IMR-90 (cell line): ENCODE results near the gene GPR132. TPM values are rescaled to one million over a fixed set of nuclear protein-coding genes. Genes with fewer than 3 reads are reported as not detected.

Experiments used
- ATAC-seq: fragments of 200-7000 bp; cut with Tn5 transposase; 2 replicates; pipeline ENCODE4 v1.9.1; 2020; ENCODE audit warnings: low read depth, mild to moderate bottlenecking, moderate library complexity
- BruUV-seq: library from RNA; stranded (reverse); fragments of 400-500 nt; replicated peaks from 2 replicates; lab custom pipeline; 2021; lab: Mats Ljungman, UMichigan
- CTCF ChIA-PET: fragments of 300-600 bp; formaldehyde crosslinking; extraction: SDS; loops from one replicate; lab custom pipeline; 2021; ENCODE audit warnings: antibody characterized with exemption; lab: Yijun Ruan, JAX
- POLR2A ChIA-PET: fragments of 300-600 bp; sonication (Branson Sonifier 250); formaldehyde crosslinking; loops from one replicate; lab custom pipeline; 2022; ENCODE audit warnings: antibody characterized with exemption; ENCODE audit not compliant: unreplicated experiment; lab: Charles Lee
- DNase-seq: peaks from one replicate; pipeline ENCODE4 v3.0.0; 2013
- H2AFZ ChIP-seq: replicated peaks from 2 replicates; pipeline ENCODE3; 2013; ENCODE audit warnings: low read length, mild to moderate bottlenecking; ENCODE audit not compliant: poor library complexity
- H2AK5ac ChIP-seq: 2 replicates; pipeline ENCODE4 v1.6.1; 2013; ENCODE audit warnings: low read depth, low read length, inconsistent platforms
- H2AK9ac ChIP-seq: replicated peaks from 2 replicates; pipeline ENCODE3; 2013; ENCODE audit warnings: mild to moderate bottlenecking, low read depth, low read length, moderate library complexity; ENCODE audit not compliant: poor library complexity
- H2BK120ac ChIP-seq: 2 replicates; pipeline ENCODE4 v1.6.1; 2013; ENCODE audit warnings: low read depth, low read length, inconsistent platforms
- H2BK15ac ChIP-seq: 3 replicates; pipeline ENCODE4 v1.6.1; 2013; ENCODE audit warnings: low read depth, low read length, inconsistent platforms
- H2BK20ac ChIP-seq: 2 replicates; pipeline ENCODE4 v1.6.1; 2013; ENCODE audit warnings: low read depth, mild to moderate bottlenecking, inconsistent platforms, low read length, moderate library complexity
- H2BK5ac ChIP-seq: 2 replicates; pipeline ENCODE4 v1.6.1; 2013; ENCODE audit warnings: mild to moderate bottlenecking, low read depth, low read length, inconsistent platforms; ENCODE audit not compliant: poor library complexity, severe bottlenecking
- H3K14ac ChIP-seq: replicated peaks from 2 replicates; pipeline ENCODE4 v1.6.1; 2013; ENCODE audit warnings: low read depth, low read length, inconsistent platforms
- H3K18ac ChIP-seq: 2 replicates; pipeline ENCODE4 v1.6.1; 2013; ENCODE audit warnings: low read depth, low read length, control low read depth
- H3K23ac ChIP-seq: 2 replicates; pipeline ENCODE4 v1.6.1; 2013; ENCODE audit warnings: low read depth, low read length, inconsistent platforms
- H3K27ac ChIP-seq: 2 replicates; pipeline ENCODE4 v1.5.1; 2013; ENCODE audit warnings: mild to moderate bottlenecking, control low read depth, low read length; ENCODE audit not compliant: insufficient read depth
- H3K27me3 ChIP-seq: 2 replicates; pipeline ENCODE4 v1.6.1; 2013; ENCODE audit warnings: low read length; ENCODE audit not compliant: control insufficient read depth, insufficient read depth
- H3K36me3 ChIP-seq: 2 replicates; pipeline ENCODE4 v1.6.1; 2013; ENCODE audit warnings: low read length, mixed read lengths; ENCODE audit not compliant: control insufficient read depth, insufficient read depth
- H3K4ac ChIP-seq: 2 replicates; pipeline ENCODE4 v1.6.1; 2013; ENCODE audit warnings: low read depth, low read length, inconsistent platforms
- H3K4me1 ChIP-seq: 2 replicates; pipeline ENCODE4 v1.6.1; 2013; ENCODE audit warnings: low read length, mixed read lengths; ENCODE audit not compliant: control insufficient read depth, insufficient read depth
- H3K4me2 ChIP-seq: 2 replicates; pipeline ENCODE4 v1.6.1; 2013; ENCODE audit warnings: low read depth, mild to moderate bottlenecking, control low read depth, low read length, moderate library complexity
- H3K4me3 ChIP-seq: 2 replicates; pipeline ENCODE4 v1.5.1; 2013; ENCODE audit warnings: low read depth, mild to moderate bottlenecking, control low read depth, low read length, moderate library complexity; ENCODE audit not compliant: insufficient read depth
- H3K56ac ChIP-seq: 2 replicates; pipeline ENCODE4 v1.6.1; 2013; ENCODE audit warnings: low read length, inconsistent platforms; ENCODE audit not compliant: insufficient read depth; ENCODE audit errors: extremely low read depth
- H3K79me1 ChIP-seq, 2 experiments: 2 replicates each; pipeline ENCODE4 v1.6.1; 2013; ENCODE audit warnings: low read length in 2 of 2, inconsistent platforms in 1 of 2, low read depth in 1 of 2
- H3K9ac ChIP-seq: 2 replicates; pipeline ENCODE4 v1.6.1; 2013; ENCODE audit warnings: low read depth, low read length, control low read depth
- H3K9me1 ChIP-seq: 2 replicates; pipeline ENCODE4 v1.6.1; 2013; ENCODE audit warnings: low read length, inconsistent platforms; ENCODE audit not compliant: insufficient read depth
- H3K9me3 ChIP-seq: 2 replicates; pipeline ENCODE4 v1.6.1; 2013; ENCODE audit warnings: low read length; ENCODE audit not compliant: control insufficient read depth, insufficient read depth
- H4K20me1 ChIP-seq: 2 replicates; pipeline ENCODE4 v1.6.1; 2013; ENCODE audit warnings: low read length, inconsistent platforms; ENCODE audit not compliant: insufficient read depth
- H4K5ac ChIP-seq: 2 replicates; pipeline ENCODE4 v1.6.1; 2013; ENCODE audit warnings: mild to moderate bottlenecking, low read depth, low read length, control low read depth
- H4K8ac ChIP-seq, 2 experiments: 2 replicates each; pipeline ENCODE4 v1.6.1; 2013; ENCODE audit warnings: low read depth in 2 of 2, low read length in 2 of 2, control low read depth in 1 of 2, inconsistent platforms in 1 of 2
- H4K91ac ChIP-seq: 2 replicates; pipeline ENCODE4 v1.6.1; 2013; ENCODE audit warnings: low read depth, low read length, inconsistent platforms; ENCODE audit not compliant: insufficient read depth
- BHLHE40 ChIP-seq: fragments of 150-350 bp; IDR thresholded peaks from 2 replicates; pipeline ENCODE4 v1.6.1; 2016; ENCODE audit warnings: mild to moderate bottlenecking, low read depth, low read length
- CEBPB ChIP-seq: IDR thresholded peaks from 2 replicates; pipeline ENCODE4 v1.6.1; 2012; ENCODE audit warnings: low read depth, low read length, improper control_type of control experiment
- CHD1 ChIP-seq: IDR thresholded peaks from 2 replicates; pipeline ENCODE4 v1.6.1; 2012; ENCODE audit warnings: low read depth, low read length, improper control_type of control experiment
- CTCF ChIP-seq: conservative IDR thresholded peaks from 2 replicates; pipeline ENCODE4 v1.5.1; 2012; ENCODE audit warnings: mild to moderate bottlenecking, low read depth, low read length, improper control_type of control experiment
- ELK1 ChIP-seq: fragments of 150-350 bp; IDR thresholded peaks from 2 replicates; pipeline ENCODE4 v1.6.1; 2016; ENCODE audit warnings: low read depth, mild to moderate bottlenecking, low read length, moderate library complexity, borderline replicate concordance
- FOS ChIP-seq: fragments of 150-350 bp; IDR thresholded peaks from 2 replicates; pipeline ENCODE4 v1.6.1; 2016; ENCODE audit warnings: low read depth, low read length
- MAFK ChIP-seq: IDR thresholded peaks from 2 replicates; pipeline ENCODE4 v1.6.1; 2012; ENCODE audit warnings: low read depth, low read length, improper control_type of control experiment
- MAZ ChIP-seq: IDR thresholded peaks from 2 replicates; pipeline ENCODE4 v1.6.1; 2012; ENCODE audit warnings: low read depth, mild to moderate bottlenecking, low read length, improper control_type of control experiment, moderate library complexity, borderline replicate concordance
- NFE2L2 ChIP-seq: fragments of 150-350 bp; IDR thresholded peaks from 2 replicates; pipeline ENCODE4 v1.6.1; 2016; ENCODE audit warnings: low read depth, mild to moderate bottlenecking, low read length
- POLR2A ChIP-seq: IDR thresholded peaks from 2 replicates; pipeline ENCODE4 v1.6.1; 2012; ENCODE audit warnings: mild to moderate bottlenecking, low read depth, low read length
- RAD21 ChIP-seq: IDR thresholded peaks from 2 replicates; pipeline ENCODE4 v1.6.1; 2012; ENCODE audit warnings: low read length, improper control_type of control experiment
- RFX5 ChIP-seq: IDR thresholded peaks from 2 replicates; pipeline ENCODE4 v1.8.0; 2012; ENCODE audit warnings: low read depth, mild to moderate bottlenecking, low read length, moderate library complexity
- SMC3 ChIP-seq: fragments of 150-350 bp; IDR thresholded peaks from 2 replicates; pipeline ENCODE4 v1.6.1; 2016; ENCODE audit warnings: low read depth, mild to moderate bottlenecking, antibody characterized with exemption, low read length, moderate library complexity
- USF2 ChIP-seq: fragments of 150-350 bp; IDR thresholded peaks from 2 replicates; pipeline ENCODE4 v1.6.1; 2017; ENCODE audit warnings: mild to moderate bottlenecking, antibody characterized with exemption, low read length, low read depth
- WGBS, 2 experiments: methylation state at CpG; one replicate each; pipeline versions ENCODE4 v1.1.5 to v1.1.7; 2013; ENCODE audit warnings: missing lambda C conversion rate in 2 of 2; ENCODE audit not compliant: insufficient read length in 1 of 2; ENCODE audit errors: extremely low coverage in 2 of 2; 5-methylcytosine and 5-hydroxymethylcytosine counted together
- dilution Hi-C: fragments of 300-500 bp; cut with HindIII; formaldehyde crosslinking; loops from one replicate; pipeline ENCODE4 v1.14.3; 2018; ENCODE audit warnings: low sequenced_read_pairs; ENCODE audit not compliant: unreplicated experiment
- in situ Hi-C: fragments of 300-500 bp; cut with MboI; formaldehyde crosslinking; loops from 3 replicates; pipeline ENCODE4 v1.14.3; 2019; ENCODE audit warnings: low sequenced_read_pairs, inconsistent platforms, mixed read lengths
- intact Hi-C: fragments of 100-400 bp; cut with micrococcal nuclease; formaldehyde crosslinking; loops from 2 replicates; pipeline ENCODE4 v1.10.0; 2022
- polyA plus RNA-seq, 3 experiments: library from polyadenylated mRNA; depleted of rRNA; stranded (reverse); fragments of >200 nt; gene quantifications; 2 replicates each; pipeline ENCODE4 v1.2.3, GENCODE V29; 2012; ENCODE audit warnings: low replicate concordance in 1 of 3
- total RNA-seq: library from RNA; depleted of rRNA; stranded (reverse); fragments of >200 nt; gene quantifications from 2 replicates; pipeline ENCODE4 v1.2.3, GENCODE V29; 2012

The GPR132 gene
- total and polyA plus RNA-seq, 2 of the 4 experiments (the other 2 are of a cell fraction): under 0.01 to 0.10 TPM

DNA sequence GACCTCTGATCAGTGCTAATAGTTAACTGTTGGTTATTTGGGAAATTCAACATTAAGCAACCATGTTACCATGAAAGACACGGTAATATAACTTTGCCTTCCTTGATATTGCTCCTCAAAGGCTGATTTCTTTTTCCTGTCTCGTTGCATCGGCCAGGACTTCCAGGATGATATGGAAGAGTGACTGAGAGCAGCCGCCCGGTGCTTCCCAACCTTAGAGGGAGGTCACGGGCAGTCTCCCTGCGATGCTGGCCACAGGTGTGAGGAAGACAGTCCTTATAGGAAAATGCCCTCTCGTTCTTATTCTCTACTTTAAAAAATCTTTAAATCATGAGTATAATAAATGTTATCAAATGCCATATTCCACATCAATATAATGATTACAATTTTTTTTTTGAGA is 33.1 kb upstream of the GPR132 start:
- H3K9ac ChIP-seq: no peak overlapping the region
- peaks cover 7% of the 10 kb centered on the region for H3K4me1 ChIP-seq
- no peaks in the 10 kb centered on the region for H3K36me3 ChIP-seq
- no peak overlapping the region for H3K4me2 ChIP-seq
- H3K79me1 ChIP-seq: peaks cover 0 to 7% of the 10 kb centered on the region in 2 experiments; a peak in 3 of 4 replicates
- H4K91ac ChIP-seq: no peak overlapping the region
- H2AK5ac ChIP-seq: no peak overlapping the region
- intact Hi-C loops (no loop called here), dilution Hi-C loops (no loop called here), in situ Hi-C loops (loop anchor here (10.0 kb wide), 1 partner anchor 256 kb away; no protein-coding TSS in a partner anchor)
- no peak overlapping the region for H3K18ac ChIP-seq
- H2AFZ ChIP-seq: no peak overlapping the region
- H4K8ac ChIP-seq: no peak overlapping the region
- H2BK20ac ChIP-seq: no peak overlapping the region
- ATAC-seq (no peak), DNase-seq (no peak)
- no peak overlapping the region for H3K4me3 ChIP-seq
- TF ChIP-seq MAZ: no peak
- TF ChIP-seq NFE2L2: no peak
- no peak for TF ChIP-seq BHLHE40
- no peak for TF ChIP-seq RAD21
- no peak for TF ChIP-seq CTCF
- no peak for TF ChIP-seq CEBPB
- no peak for TF ChIP-seq CHD1
- no peak for TF ChIP-seq USF2
- no peak for TF ChIP-seq RFX5
- no peak for TF ChIP-seq POLR2A
- no peak for TF ChIP-seq MAFK
- TF ChIP-seq SMC3: no peak
- TF ChIP-seq ELK1: no peak
- no peak for TF ChIP-seq FOS
- no peak overlapping the region for H2BK120ac ChIP-seq
- peaks cover 6% of the 10 kb centered on the region; the same call in 1 of the 2 replicates for H3K9me3 ChIP-seq
- no peak overlapping the region for H3K14ac ChIP-seq
- no CpG with 5 or more reads among the region's 8 CpGs for WGBS, 2 experiments
- H2BK5ac ChIP-seq: no peak overlapping the region
- H4K20me1 ChIP-seq: no peaks in the 10 kb centered on the region
- no peak overlapping the region for H3K27ac ChIP-seq
- no peak overlapping the region for H3K4ac ChIP-seq
- H2AK9ac ChIP-seq: no peak overlapping the region
- BruUV-seq: no TSS peak
- peaks cover 6% of the 10 kb centered on the region; the same call in 1 of the 2 replicates for H3K9me1 ChIP-seq
- H4K5ac ChIP-seq: no peak overlapping the region
- peaks cover 22% of the 10 kb centered on the region for H3K27me3 ChIP-seq
- H2BK15ac ChIP-seq: no peak overlapping the region
- ChIA-PET POLR2A (no interaction called here), CTCF (no interaction called here)
- no peak overlapping the region for H3K56ac ChIP-seq
- H3K23ac ChIP-seq: no peak overlapping the region
